BE2C (cell line): Measurements from ENCODE around the gene GJD3.

Source experiments
- DNase-seq: peaks from one replicate; pipeline ENCODE4 v3.0.0-alpha.2; 2020
- H3K27me3 ChIP-seq: fragments of 250-450 bp; sonication (Bioruptor Pico); 2 replicates; pipeline ENCODE4 v1.5.1; 2020; ENCODE audit warnings: mild to moderate bottlenecking
- H3K36me3 ChIP-seq: fragments of 250-450 bp; sonication (Bioruptor Pico); 2 replicates; pipeline ENCODE4 v1.5.1; 2020; ENCODE audit warnings: mild to moderate bottlenecking
- H3K4me1 ChIP-seq: fragments of 250-450 bp; sonication (Bioruptor Pico); 2 replicates; pipeline ENCODE4 v1.5.1; 2020
- H3K4me3 ChIP-seq: 2 replicates; pipeline ENCODE4 v1.5.1; 2011; ENCODE audit warnings: low read depth, low read length
- H3K9me3 ChIP-seq: fragments of 250-450 bp; sonication (Bioruptor Pico); 2 replicates; pipeline ENCODE4 v1.5.1; 2020
- TF ChIP-seq, protein P1 (sequence below): IDR thresholded peaks from 2 replicates; pipeline ENCODE4 v1.5.1; 2012; ENCODE audit warnings: mild to moderate bottlenecking, low read depth, low read length

Gene GJD3

GRCh38 chr17:40362696-40363110 lies 1.8 kb downstream of the GJD3 start:
- peak overlapping the region; percentile 48 for H3K4me3 ChIP-seq
- no peaks in the 10 kb centered on the region for H3K4me1 ChIP-seq
- peak; percentile 88 for DNase-seq
- H3K27me3 ChIP-seq: no peaks in the 10 kb centered on the region
- TF ChIP-seq, protein P1, sequence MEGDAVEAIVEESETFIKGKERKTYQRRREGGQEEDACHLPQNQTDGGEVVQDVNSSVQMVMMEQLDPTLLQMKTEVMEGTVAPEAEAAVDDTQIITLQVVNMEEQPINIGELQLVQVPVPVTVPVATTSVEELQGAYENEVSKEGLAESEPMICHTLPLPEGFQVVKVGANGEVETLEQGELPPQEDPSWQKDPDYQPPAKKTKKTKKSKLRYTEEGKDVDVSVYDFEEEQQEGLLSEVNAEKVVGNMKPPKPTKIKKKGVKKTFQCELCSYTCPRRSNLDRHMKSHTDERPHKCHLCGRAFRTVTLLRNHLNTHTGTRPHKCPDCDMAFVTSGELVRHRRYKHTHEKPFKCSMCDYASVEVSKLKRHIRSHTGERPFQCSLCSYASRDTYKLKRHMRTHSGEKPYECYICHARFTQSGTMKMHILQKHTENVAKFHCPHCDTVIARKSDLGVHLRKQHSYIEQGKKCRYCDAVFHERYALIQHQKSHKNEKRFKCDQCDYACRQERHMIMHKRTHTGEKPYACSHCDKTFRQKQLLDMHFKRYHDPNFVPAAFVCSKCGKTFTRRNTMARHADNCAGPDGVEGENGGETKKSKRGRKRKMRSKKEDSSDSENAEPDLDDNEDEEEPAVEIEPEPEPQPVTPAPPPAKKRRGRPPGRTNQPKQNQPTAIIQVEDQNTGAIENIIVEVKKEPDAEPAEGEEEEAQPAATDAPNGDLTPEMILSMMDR: peak; percentile 71
- H3K36me3 ChIP-seq: no peaks in the 10 kb centered on the region
- H3K9me3 ChIP-seq: no peaks in the 10 kb centered on the region

DNA sequence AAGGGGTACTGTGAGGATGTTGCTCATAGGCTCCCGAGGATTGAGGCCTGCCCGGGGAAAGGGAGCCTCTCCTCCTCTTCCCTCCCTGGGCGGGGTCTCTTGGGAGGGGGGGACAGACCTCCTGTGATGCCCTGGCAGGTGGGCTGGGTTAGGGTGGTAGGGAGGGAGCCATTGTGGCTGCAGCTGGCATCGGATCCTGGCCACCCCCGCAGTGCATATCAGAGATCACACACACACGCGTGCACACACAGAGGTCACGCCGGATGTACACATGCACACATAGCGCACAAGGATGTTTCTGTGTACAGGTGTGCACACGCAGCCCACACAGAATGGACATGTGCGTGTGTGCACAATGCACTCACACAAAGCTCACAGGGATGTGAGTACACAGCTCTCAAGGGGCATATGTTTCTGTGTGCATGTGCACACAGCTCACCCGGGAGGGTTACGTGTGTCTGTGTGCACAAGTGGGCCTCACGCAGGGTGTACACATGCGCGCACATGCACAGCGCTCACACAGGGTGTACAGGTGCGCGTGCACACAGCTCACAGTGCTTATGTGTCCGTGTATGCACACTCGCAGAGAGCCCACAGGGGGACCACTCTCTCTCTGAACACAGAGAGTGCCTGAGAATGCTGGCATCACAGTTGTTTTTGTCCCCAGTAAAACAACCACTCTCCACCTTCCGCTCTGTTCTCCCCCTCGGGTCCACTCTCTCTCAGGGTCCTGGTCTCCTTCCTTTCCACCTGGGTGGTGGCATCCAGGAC lies 2.4 kb downstream of the GJD3 start:
- Histone ChIP-seq H3K4me3 (peak overlapping the region; percentile 48), H3K36me3 (no peaks in the 10 kb centered on the region), H3K27me3 (no peaks in the 10 kb centered on the region), H3K4me1 (no peaks in the 10 kb centered on the region), H3K9me3 (no peaks in the 10 kb centered on the region)
- TF ChIP-seq, protein P1: no peak
- DNase-seq: no peak

DNA sequence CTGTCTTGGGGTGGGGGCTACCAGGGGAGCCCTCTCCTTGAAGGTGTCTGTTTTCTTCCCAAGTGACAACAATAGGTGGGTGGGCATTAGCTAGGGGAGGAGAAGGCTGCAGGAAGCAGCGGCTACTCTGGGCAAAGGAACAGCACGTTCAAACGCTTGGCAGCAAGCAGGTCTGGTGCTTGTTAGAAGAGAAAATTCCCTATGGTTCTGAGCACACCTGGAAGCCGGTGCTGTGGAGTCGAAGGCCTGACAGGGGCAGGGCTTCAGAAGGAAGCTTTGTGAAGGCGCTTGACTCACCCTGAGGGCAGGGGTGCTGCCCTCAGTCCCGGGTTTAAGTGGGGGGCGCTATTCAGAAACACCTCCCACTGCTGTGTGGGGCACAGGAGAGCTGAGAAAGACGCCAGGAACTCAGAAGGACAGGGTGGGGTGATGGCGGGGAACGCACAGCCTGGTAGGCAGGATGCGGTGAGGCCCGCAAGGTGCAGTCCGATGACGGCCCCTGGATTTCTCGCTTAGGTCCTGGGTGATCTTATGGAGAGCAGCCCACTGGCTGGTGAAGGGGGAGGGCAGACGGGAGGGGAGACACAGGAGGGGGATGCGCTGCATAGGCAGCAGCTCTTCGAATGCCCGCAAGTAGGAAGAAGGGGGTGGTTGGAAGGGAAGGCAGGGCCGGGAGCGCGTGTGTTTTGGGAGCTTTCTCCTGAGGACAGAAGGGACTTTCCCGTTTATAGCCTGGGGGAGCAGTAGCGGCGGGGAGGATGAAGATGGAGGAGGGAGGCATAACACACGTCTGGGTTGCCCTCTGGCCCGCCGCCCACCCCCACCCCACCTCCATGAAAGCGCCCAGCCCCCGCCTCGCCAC lies 3.2 kb downstream of the GJD3 start:
- peaks cover 2% of the 10 kb centered on the region for H3K36me3 ChIP-seq
- TF ChIP-seq, protein P1: no peak
- no peaks in the 10 kb centered on the region for H3K9me3 ChIP-seq
- peaks cover under 1% of the 10 kb centered on the region for H3K4me1 ChIP-seq
- no peaks in the 10 kb centered on the region for H3K27me3 ChIP-seq
- no peak overlapping the region for H3K4me3 ChIP-seq
- DNase-seq: no peak

DNA sequence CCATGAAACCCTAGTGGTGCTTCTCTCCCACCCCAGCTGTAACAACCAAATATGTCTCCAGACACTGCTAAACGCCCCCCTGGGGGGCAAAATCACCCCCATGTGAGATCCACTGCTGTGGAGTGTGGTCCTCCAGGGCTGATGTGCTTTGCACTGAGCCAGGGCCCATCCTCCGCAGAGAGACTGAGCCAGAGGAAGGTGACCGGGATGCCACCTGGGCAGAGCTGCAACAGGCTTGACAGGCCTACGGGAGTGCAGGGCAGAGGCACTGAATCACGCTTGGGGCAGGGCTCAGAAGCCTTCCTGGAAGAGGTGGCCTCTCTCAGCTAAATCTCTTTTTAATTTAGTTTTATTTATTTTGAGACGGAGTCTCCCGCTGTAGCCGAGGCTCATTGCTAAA lies 4.4 kb downstream of the GJD3 start:
- Histone ChIP-seq H3K4me3 (no peak overlapping the region), H3K4me1 (peaks cover 13% of the 10 kb centered on the region), H3K27me3 (no peaks in the 10 kb centered on the region), H3K36me3 (peaks cover 13% of the 10 kb centered on the region), H3K9me3 (no peaks in the 10 kb centered on the region)
- TF ChIP-seq, protein P1: no peak
- DNase-seq: no peak

- Histone ChIP-seq H3K4me3 (0 out of 2 replicates have a peak overlapping the region, but pooled peaks have one; percentile 12), H3K36me3 (peaks cover 26% of the 10 kb centered on the region), H3K27me3 (no peaks in the 10 kb centered on the region), H3K4me1 (peaks cover 29% of the 10 kb centered on the region), H3K9me3 (no peaks in the 10 kb centered on the region)
- TF ChIP-seq, protein P1: peak; percentile 91
- peak; percentile 91 for DNase-seq
Observed at GRCh38 chr17:40358323-40359038, 6.1 kb downstream of the GJD3 start.
